ENCODE results near the gene CAPN3.

Gene CAPN3

DNA sequence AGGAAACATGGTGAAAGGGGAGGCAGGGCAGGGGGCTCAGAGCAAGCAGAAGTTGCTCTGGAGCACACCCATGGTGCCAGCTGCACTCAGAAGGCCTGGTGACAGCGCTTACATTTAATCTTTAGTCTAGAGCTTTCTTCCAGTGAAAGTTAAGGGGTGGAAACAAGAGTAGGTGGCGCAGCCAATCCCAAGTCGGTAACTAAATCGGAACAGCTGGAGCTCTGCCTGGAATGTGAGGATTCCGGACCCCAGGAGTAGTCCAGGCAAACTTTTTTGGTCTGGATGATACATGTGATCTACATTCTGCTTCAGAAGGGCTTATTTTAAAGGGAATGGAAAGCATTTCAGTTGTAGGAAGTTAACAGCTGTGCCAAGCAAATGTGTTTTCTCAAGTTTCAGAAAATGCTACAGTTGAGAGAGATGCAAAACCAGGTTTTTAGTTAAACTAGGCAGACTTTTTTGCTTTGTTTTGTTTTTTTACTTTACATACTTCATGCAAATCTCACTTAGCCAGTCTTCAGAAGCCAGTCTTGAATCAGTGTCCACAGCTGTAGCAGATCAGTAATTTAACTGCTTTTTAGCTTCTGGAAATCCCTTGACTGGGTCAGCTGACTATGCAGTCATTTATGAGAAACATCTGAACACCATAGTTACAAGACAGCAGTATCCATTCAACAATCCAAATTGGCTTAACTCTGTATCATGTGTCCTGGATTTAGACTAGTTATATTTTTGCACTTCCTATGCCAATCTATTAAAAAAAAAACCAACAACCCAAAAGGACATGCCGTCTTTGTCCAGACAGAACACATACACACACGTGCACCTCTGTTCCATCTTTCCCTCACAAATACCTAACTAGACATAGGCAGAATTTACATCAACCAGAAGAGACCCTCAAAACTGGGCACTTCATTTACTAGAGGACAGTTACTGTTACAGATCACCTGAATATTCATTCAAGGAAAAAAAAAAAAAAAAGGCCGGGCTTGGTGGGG lies 98.4 kb downstream of the CAPN3 start:
- DNase-seq, result peak; percentile 83

DNA sequence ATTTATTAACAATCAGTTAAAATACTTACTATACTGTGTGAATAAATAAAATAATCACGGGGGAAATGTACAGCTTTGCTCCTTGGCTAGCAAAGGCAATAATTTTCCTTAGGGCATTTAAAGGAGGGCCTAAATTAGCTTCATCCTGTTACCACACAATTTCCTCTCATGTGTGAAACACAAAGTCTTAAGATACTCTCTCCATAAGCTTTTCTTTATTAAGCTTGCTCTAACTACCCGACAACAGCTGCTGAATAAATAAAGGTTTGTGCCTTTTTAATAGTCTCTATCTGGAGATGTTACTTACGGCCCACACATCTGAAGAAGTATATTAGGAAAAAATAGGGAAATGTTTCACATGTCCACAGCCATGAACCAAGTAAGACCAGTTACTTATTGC lies 102.0 kb downstream of the CAPN3 start:
- DNase-seq, result no peak

Measured in NCI-H526 treated with DMSO at 0.1 percent for 48 hours (cell line).